ENCODE data around the gene TMEM156.
"Not testable (repeated sequence)": the region's sequence is repeated elsewhere in the genome, so short reads cannot be mapped to it uniquely, and the experiment has no call there.

TMEM156 gene

GRCh38 chr4:38950159-38950558 lies 82.0 kb downstream of the TMEM156 start:
- TF ChIP-seq CTCF (IDR thresholded peaks at IDR 0.05) = no peak
- Histone ChIP-seq H3K27ac (no peak overlapping the region), H3K4me3 (no peak overlapping the region)
- DNase-seq (ENCODE audit: low spot score) = no peak

GRCh38 chr4:38949411-38950051 lies 82.7 kb downstream of the TMEM156 start:
- Histone ChIP-seq H3K4me3 (no peak overlapping the region), H3K27ac (no peak overlapping the region)
- no peak for TF ChIP-seq CTCF (IDR thresholded peaks at IDR 0.05)
- DNase-seq (ENCODE audit: low spot score) = no peak

- H3K4me3 ChIP-seq = no peak overlapping the region
- no peak for DNase-seq (ENCODE audit: low spot score)
- H3K27ac ChIP-seq = no peak overlapping the region
- TF ChIP-seq CTCF (IDR thresholded peaks at IDR 0.05) = no peak
Measured at GRCh38 chr4:38948551-38948950, 83.7 kb downstream of the TMEM156 start.

GRCh38 chr4:38946919-38947318 lies 85.3 kb downstream of the TMEM156 start:
- no peak for TF ChIP-seq CTCF (IDR thresholded peaks at IDR 0.05)
- DNase-seq (ENCODE audit: low spot score) = no peak
- Histone ChIP-seq H3K27ac (no peak overlapping the region), H3K4me3 (no peak overlapping the region)

GRCh38 chr4:38944440-38944839 lies 87.8 kb downstream of the TMEM156 start:
- Histone ChIP-seq H3K27ac (no peak overlapping the region), H3K4me3 (no peak overlapping the region)
- no peak for TF ChIP-seq CTCF (IDR thresholded peaks at IDR 0.05)
- no peak for DNase-seq (ENCODE audit: low spot score)

- no peak overlapping the region for H3K27ac ChIP-seq
- H3K4me3 ChIP-seq = no peak overlapping the region
- DNase-seq (ENCODE audit: low spot score) = no peak
- TF ChIP-seq CTCF (IDR thresholded peaks at IDR 0.05) = no peak
Measured at GRCh38 chr4:38943343-38943742, 88.9 kb downstream of the TMEM156 start.

- H3K27ac ChIP-seq; H3K4me3 ChIP-seq; DNase-seq (ENCODE audit: low spot score): not testable (repeated sequence)
Measured at GRCh38 chr4:38941906-38942305, 90.3 kb downstream of the TMEM156 start.
